Prostate gland (tissue), 2 donors: ENCODE results near the gene CTNNA3. TPM values are rescaled to one million over a fixed set of nuclear protein-coding genes. Genes with fewer than 3 reads are reported as not detected.

ENCODE experiments used
- DNase-seq: peaks from one replicate; pipeline ENCODE4 v3.0.0-alpha.2; 2019; ENCODE audit warnings: low spot score
- H3K27ac ChIP-seq, 2 donors: fragments of 200-600 bp; sonication (generic); 2 replicates each; pipeline ENCODE4 v1.5.1; 2017 to 2019
- H3K27me3 ChIP-seq: fragments of 200-600 bp; sonication (generic); replicated peaks from 2 replicates; pipeline ENCODE4 v1.5.1; 2019; ENCODE audit not compliant: insufficient read depth
- H3K36me3 ChIP-seq, 2 donors: fragments of 200-600 bp; sonication (generic); 1 replicate in 1 of 2; 2 replicates in 1 of 2; pipeline versions ENCODE4 v1.5.1 to v1.8.1; 2017 to 2019
- H3K4me1 ChIP-seq: fragments of 200-600 bp; sonication (generic); replicated peaks from 2 replicates; pipeline ENCODE4 v1.5.1; 2019
- H3K4me3 ChIP-seq, 2 donors: fragments of 200-600 bp; sonication (generic); 2 replicates each; pipeline ENCODE4 v1.5.1; 2017 to 2019
- H3K9me3 ChIP-seq: fragments of 200-600 bp; sonication (generic); 2 replicates; pipeline ENCODE4 v1.5.1; 2017
- CTCF ChIP-seq, 4 experiments: fragments of 200-600 bp in 2 of 4; fragments of 450-650 bp in 2 of 4; sonication (generic) in 2 of 4; IDR thresholded peaks; 1 replicate in 3 of 4; 2 replicates in 1 of 4; pipeline ENCODE4 v1.5.1; 2016 to 2019; ENCODE audit warnings: antibody characterized with exemption in 4 of 4, mild to moderate bottlenecking in 2 of 4, moderate library complexity in 2 of 4
- POLR2A ChIP-seq: fragments of 450-650 bp; IDR thresholded peaks from one replicate; pipeline ENCODE4 v1.6.1; 2016; ENCODE audit warnings: antibody characterized with exemption, mild to moderate bottlenecking
- POLR2AphosphoS5 ChIP-seq: sonication (generic); formaldehyde crosslinking; IDR thresholded peaks from one replicate; pipeline ENCODE4 v1.6.1; 2017; ENCODE audit warnings: antibody characterized with exemption
- WGBS: methylation state at CpG from one replicate; pipeline ENCODE4 v1.1.5; 2018; 5-methylcytosine and 5-hydroxymethylcytosine counted together
- intact Hi-C: fragments of 100-400 bp; cut with DNase I; formaldehyde crosslinking; loops from one replicate; pipeline ENCODE4 v1.14.2; 2022
- total RNA-seq, 2 donors: library from RNA; depleted of rRNA; stranded (reverse); fragments of >200 nt; gene quantifications; one replicate each; pipeline ENCODE4 v1.1.0, GENCODE V29; 2016

CTNNA3 gene
- total RNA-seq, 2 donors from 2014 or later, result 0.27 to 7.2 TPM

GRCh38 chr10:66505003-66505657, 1190.9 kb downstream of the CTNNA3 start:
- Histone ChIP-seq H3K4me1 (no peaks in the 10 kb centered on the region), H3K4me3 (no peak overlapping the region), H3K27me3 (no peaks in the 10 kb centered on the region), H3K36me3 (no peaks in the 10 kb centered on the region), H3K9me3 (no peaks in the 10 kb centered on the region), H3K27ac (no peak overlapping the region)
- intact Hi-C loops, result no loop called here
- DNase-seq, result no peak
- TF ChIP-seq POLR2A (no peak), CTCF (IDR thresholded peaks at IDR 0.05) (no peak), POLR2AphosphoS5 (no peak)
- 68% methylated on average over 2 of the region's 2 CpGs for WGBS

- Histone ChIP-seq H3K27me3 (no peaks in the 10 kb centered on the region), H3K27ac (no peak overlapping the region), H3K9me3 (no peaks in the 10 kb centered on the region), H3K4me1 (no peaks in the 10 kb centered on the region), H3K36me3 (no peaks in the 10 kb centered on the region), H3K4me3 (no peak overlapping the region)
- 51% methylated on average over 2 of the region's 2 CpGs for WGBS
- TF ChIP-seq POLR2A (no peak), POLR2AphosphoS5 (no peak), CTCF (IDR thresholded peaks at IDR 0.05) (no peak)
- intact Hi-C loops, result no loop called here
- no peak for DNase-seq
Measured at GRCh38 chr10:66501356-66501755, 1194.6 kb downstream of the CTNNA3 start.

GRCh38 chr10:66483966-66484365, 1212.0 kb downstream of the CTNNA3 start:
- Histone ChIP-seq H3K4me1 (no peaks in the 10 kb centered on the region), H3K27ac (no peak overlapping the region), H3K36me3 (no peaks in the 10 kb centered on the region), H3K9me3 (no peaks in the 10 kb centered on the region), H3K4me3 (no peak overlapping the region), H3K27me3 (no peaks in the 10 kb centered on the region)
- no peak for DNase-seq
- TF ChIP-seq POLR2AphosphoS5 (no peak), POLR2A (no peak), CTCF (IDR thresholded peaks at IDR 0.05) (no peak)
- intact Hi-C loops, result no loop called here

GRCh38 chr10:66472156-66472555, 1223.8 kb downstream of the CTNNA3 start:
- 53% methylated on average over 1 of the region's 1 CpG for WGBS
- H3K36me3 ChIP-seq, result no peaks in the 10 kb centered on the region
- intact Hi-C loops, result no loop called here

More at GRCh38 chr10:66472156-66472555, 1223.8 kb downstream of the CTNNA3 start:
- Histone ChIP-seq H3K27ac (no peak overlapping the region), H3K4me3 (no peak overlapping the region), H3K4me1 (no peaks in the 10 kb centered on the region), H3K9me3 (no peaks in the 10 kb centered on the region), H3K27me3 (no peaks in the 10 kb centered on the region)
- DNase-seq, result no peak
- no peak for TF ChIP-seq CTCF (IDR thresholded peaks at IDR 0.05)
- TF ChIP-seq POLR2AphosphoS5, result no peak
- no peak for TF ChIP-seq POLR2A
